Keratinocyte (primary cell): ENCODE results near the gene MIGA2. TPM values are rescaled to one million over a fixed set of nuclear protein-coding genes. Genes with fewer than 3 reads are reported as not detected.

Experiments
- DNase-seq: peaks from one replicate; pipeline ENCODE4 v3.0.0-alpha.2; 2011; ENCODE audit warnings: low read depth, missing footprints, low spot score
- FAIRE-seq: peaks from 2 replicates; lab custom pipeline; 2011; peaks lifted over from hg19 to GRCh38; lab: Jason Lieb, UNC
- H2AFZ ChIP-seq: 2 replicates; pipeline ENCODE4 v1.6.0; 2012; ENCODE audit warnings: low read length, control low read depth, inconsistent platforms; ENCODE audit not compliant: control insufficient read depth
- H3K27ac ChIP-seq: 2 replicates; pipeline ENCODE4 v1.5.1; 2011; ENCODE audit warnings: low read length; ENCODE audit not compliant: control insufficient read depth, insufficient read depth
- H3K27me3 ChIP-seq: 3 replicates; pipeline ENCODE4 v1.6.0; 2011; ENCODE audit warnings: low read length; ENCODE audit not compliant: control insufficient read depth, insufficient read depth; ENCODE audit errors: extremely low read depth
- H3K36me3 ChIP-seq, 2 experiments: 2 replicates in 1 of 2; 3 replicates in 1 of 2; pipeline ENCODE4 v1.5.1; 2011; ENCODE audit warnings: low read length in 2 of 2, mild to moderate bottlenecking in 1 of 2; ENCODE audit not compliant: control insufficient read depth in 2 of 2, insufficient read depth in 2 of 2; ENCODE audit errors: extremely low read depth in 1 of 2
- H3K4me1 ChIP-seq: 3 replicates; pipeline ENCODE4 v1.5.1; 2011; ENCODE audit warnings: low read length; ENCODE audit not compliant: control insufficient read depth, insufficient read depth; ENCODE audit errors: extremely low read depth
- H3K4me2 ChIP-seq: 3 replicates; pipeline ENCODE4 v1.6.0; 2011; ENCODE audit warnings: low read depth, low read length; ENCODE audit not compliant: control insufficient read depth, insufficient read depth; ENCODE audit errors: extremely low read depth
- H3K4me3 ChIP-seq, 3 experiments: fragments of 200-600 bp in 1 of 3; sonication (generic) in 1 of 3; 2 replicates in 2 of 3; 3 replicates in 1 of 3; pipeline ENCODE4 v1.5.1; 2011 to 2016; ENCODE audit warnings: low read length in 3 of 3, mild to moderate bottlenecking in 3 of 3, control low read depth in 2 of 3, inconsistent platforms in 1 of 3, low read depth in 1 of 3, mixed read lengths in 1 of 3, mixed run types in 1 of 3, moderate library complexity in 1 of 3; ENCODE audit not compliant: control insufficient read depth in 2 of 3, insufficient read depth in 2 of 3; ENCODE audit errors: extremely low read depth in 1 of 3
- H3K79me2 ChIP-seq: 2 replicates; pipeline ENCODE4 v1.6.0; 2012; ENCODE audit warnings: low read length; ENCODE audit not compliant: control insufficient read depth, insufficient read depth
- H3K9ac ChIP-seq: 3 replicates; pipeline ENCODE4 v1.6.0; 2011; ENCODE audit warnings: low read length; ENCODE audit not compliant: control insufficient read depth, insufficient read depth; ENCODE audit errors: extremely low read depth
- H3K9me1 ChIP-seq: 3 replicates; pipeline ENCODE4 v1.6.0; 2011; ENCODE audit warnings: low read length; ENCODE audit not compliant: control insufficient read depth, insufficient read depth; ENCODE audit errors: extremely low read depth
- H3K9me3 ChIP-seq: 2 replicates; pipeline ENCODE4 v1.5.1; 2012; ENCODE audit warnings: low read depth, low read length; ENCODE audit not compliant: control insufficient read depth
- H4K20me1 ChIP-seq: 3 replicates; pipeline ENCODE4 v1.6.0; 2011; ENCODE audit warnings: low read length; ENCODE audit not compliant: control insufficient read depth, insufficient read depth; ENCODE audit errors: extremely low read depth
- CTCF ChIP-seq, 3 experiments: IDR thresholded peaks in 1 of 3; conservative IDR thresholded peaks in 1 of 3; optimal IDR thresholded peaks in 1 of 3; 2 replicates in 2 of 3; 3 replicates in 1 of 3; pipeline versions ENCODE3 to v1.5.1; 2011; ENCODE audit warnings: low read length in 3 of 3, mild to moderate bottlenecking in 3 of 3, moderate library complexity in 2 of 3, control low read depth in 1 of 3, inconsistent platforms in 1 of 3; ENCODE audit not compliant: insufficient read depth in 2 of 3; ENCODE audit errors: extremely low read depth in 1 of 3
- EZH2 ChIP-seq: IDR thresholded peaks from one replicate; pipeline ENCODE4 v1.6.1; 2012; ENCODE audit warnings: inconsistent platforms, mild to moderate bottlenecking, low read length, moderate library complexity
- dilution Hi-C: fragments of 300-500 bp; cut with MboI; formaldehyde crosslinking; loops from one replicate; pipeline ENCODE4 v1.7.0; 2020; ENCODE audit warnings: low sequenced_read_pairs; ENCODE audit not compliant: extremely low pct_ligation_motif_present
- polyA plus RNA-seq, 5 experiments: library from polyadenylated mRNA; depleted of rRNA in 3 of 5; stranded (reverse) in 3 of 5; stranded (forward) in 1 of 5; unstranded in 1 of 5; fragments of >200 nt; gene quantifications; 1 replicate in 1 of 5; 2 replicates in 3 of 5; 3 replicates in 1 of 5; pipeline versions ENCODE4 v1.2.1 to v1.2.3, GENCODE V29; 2011 to 2012; ENCODE audit warnings: missing spikeins in 2 of 5, low read depth in 1 of 5, low replicate concordance in 1 of 5

The MIGA2 gene
- polyA plus RNA-seq, 1 donor (not counting 4 experiments of a cell fraction or from before 2014, with no cell fraction given) = 8.5 TPM

- peaks cover 20 to 25% of the 10 kb centered on the region in 2 experiments for H3K36me3 ChIP-seq
- H3K27ac ChIP-seq = no peak overlapping the region
- dilution Hi-C loops = no loop called here
- H3K4me1 ChIP-seq = no peaks in the 10 kb centered on the region
- H3K79me2 ChIP-seq = no peaks in the 10 kb centered on the region
- H3K9me3 ChIP-seq = no peaks in the 10 kb centered on the region
- no peak for TF ChIP-seq EZH2
- no peak for TF ChIP-seq CTCF (optimal IDR thresholded peaks at IDR 0.05 in 1 of 3, IDR thresholded peaks at IDR 0.05 in 1 of 3, conservative IDR thresholded peaks at IDR 0.05 in 1 of 3; ENCODE audit: extremely low read depth in 1 of 3, insufficient read depth in 2 of 3, low read length in 3 of 3)
- H4K20me1 ChIP-seq = no peaks in the 10 kb centered on the region
- FAIRE-seq (no peak), DNase-seq (no peak)
- no peaks in the 10 kb centered on the region for H3K9me1 ChIP-seq
- no peak overlapping the region for H3K4me2 ChIP-seq
- no peaks in the 10 kb centered on the region for H3K27me3 ChIP-seq
- no peak overlapping the region for H2AFZ ChIP-seq
- H3K4me3 ChIP-seq = no peak overlapping the region
- H3K9ac ChIP-seq = no peak overlapping the region
These were observed 22.3 kb upstream of the MIGA2 start for GRCh38 chr9:129014124-129014523.

- no peaks in the 10 kb centered on the region for H3K9me1 ChIP-seq
- no peak overlapping the region for H3K4me2 ChIP-seq
- no peak overlapping the region for H3K9ac ChIP-seq
- no peaks in the 10 kb centered on the region for H4K20me1 ChIP-seq
- H3K9me3 ChIP-seq = no peaks in the 10 kb centered on the region
- no peak for TF ChIP-seq CTCF (optimal IDR thresholded peaks at IDR 0.05 in 1 of 3, IDR thresholded peaks at IDR 0.05 in 1 of 3, conservative IDR thresholded peaks at IDR 0.05 in 1 of 3; ENCODE audit: extremely low read depth in 1 of 3, insufficient read depth in 2 of 3, low read length in 3 of 3)
- TF ChIP-seq EZH2 = no peak
- FAIRE-seq (no peak), DNase-seq (no peak)
- H3K4me1 ChIP-seq = no peaks in the 10 kb centered on the region
- H3K36me3 ChIP-seq = peaks cover 20 to 25% of the 10 kb centered on the region in 2 experiments
- H3K79me2 ChIP-seq = no peaks in the 10 kb centered on the region
- dilution Hi-C loops = no loop called here
- H3K4me3 ChIP-seq = no peak overlapping the region
- no peak overlapping the region for H3K27ac ChIP-seq
- H2AFZ ChIP-seq = no peak overlapping the region
- no peaks in the 10 kb centered on the region for H3K27me3 ChIP-seq
These were observed 21.8 kb upstream of the MIGA2 start for GRCh38 chr9:129014608-129015007.
